Epithelial cell of esophagus (primary cell): Measurements from ENCODE around the gene KRT23.

Source experiments
- DNase-seq: peaks from one replicate; pipeline ENCODE4 v3.0.0; 2010; ENCODE audit warnings: low read depth
- H3K4me3 ChIP-seq: 2 replicates; pipeline ENCODE4 v1.5.1; 2011; ENCODE audit warnings: mild to moderate bottlenecking, low read length, control low read depth
- CTCF ChIP-seq: IDR thresholded peaks from 2 replicates; pipeline ENCODE4 v1.5.1; 2011; ENCODE audit warnings: low read depth, mild to moderate bottlenecking, low read length, control low read depth, inconsistent platforms; ENCODE audit not compliant: insufficient read depth; ENCODE audit errors: missing control alignments

Gene KRT23

GRCh38 chr17:40937384-40937819 lies at the start of gene KRT23:
KRT23 (minus strand) TSS chr17:40937646; CDS start chr17:40936603, 1,043 bp downstream.
- H3K4me3 ChIP-seq, result no peak within 1 kb of the TSS
- DNase-seq, result no peak
- TF ChIP-seq CTCF, result no peak

GRCh38 chr17:40986920-40987319 lies 49.5 kb upstream of the KRT23 start:
- DNase-seq, result peak; percentile 29
- TF ChIP-seq CTCF, result no peak
- H3K4me3 ChIP-seq, result no peak overlapping the region

- TF ChIP-seq CTCF, result no peak
- no peak for DNase-seq
- H3K4me3 ChIP-seq, result no peak within 1 kb of the TSS
These were observed 46.8 kb upstream of the KRT23 start, which contains the start of gene KRT40 for GRCh38 chr17:40984226-40984625. KRT40 (minus strand) TSS chr17:40984326; CDS start chr17:40984273, 53 bp downstream.

- TF ChIP-seq CTCF, result no peak
- no peak overlapping the region for H3K4me3 ChIP-seq
- DNase-seq, result no peak
These were observed 43.7 kb upstream of the KRT23 start for GRCh38 chr17:40981115-40981514.

- no peak for DNase-seq
- H3K4me3 ChIP-seq, result no peak overlapping the region
- TF ChIP-seq CTCF, result no peak
These were observed 43.1 kb upstream of the KRT23 start for GRCh38 chr17:40980596-40980995.

- DNase-seq, result no peak
- no peak for TF ChIP-seq CTCF
- H3K4me3 ChIP-seq, result no peak overlapping the region
These were observed 42.7 kb upstream of the KRT23 start for GRCh38 chr17:40980117-40980516.

- no peak for TF ChIP-seq CTCF
- H3K4me3 ChIP-seq, result no peak overlapping the region
- peak; percentile 38 for DNase-seq
These were observed 41.2 kb upstream of the KRT23 start for GRCh38 chr17:40978575-40979151.
